AG04450 (cell line): ENCODE data around the gene RND1. TPM values are rescaled to one million over a fixed set of nuclear protein-coding genes. Genes with fewer than 3 reads are reported as not detected.
"Not testable (repeated sequence)": the region's sequence is repeated elsewhere in the genome, so short reads cannot be mapped to it uniquely, and the experiment has no call there.

Source experiments
- CTCF ChIA-PET: fragments of 300-600, 350-600 bp; formaldehyde crosslinking; extraction: SDS; loops from one replicate; lab custom pipeline; 2022; ENCODE audit warnings: antibody characterized with exemption, inconsistent platforms; lab: Charles Lee
- POLR2A ChIA-PET: fragments of 350-600 bp; formaldehyde crosslinking; extraction: SDS; loops from one replicate; lab custom pipeline; 2021; ENCODE audit warnings: antibody characterized with exemption, inconsistent platforms; lab: Yijun Ruan, JAX
- DNase-seq: peaks from one replicate; pipeline ENCODE4 v3.0.0-alpha.2; 2011; ENCODE audit warnings: low read depth, low spot score
- H3K27ac ChIP-seq: one replicate; pipeline ENCODE4 v1.5.1; 2012; ENCODE audit warnings: low read depth, low read length, control low read depth
- H3K27me3 ChIP-seq: one replicate; pipeline ENCODE4 v1.6.0; 2012; ENCODE audit warnings: low read length; ENCODE audit not compliant: control insufficient read depth, insufficient read depth
- H3K4me3 ChIP-seq: 2 replicates; pipeline ENCODE4 v1.5.1; 2011; ENCODE audit warnings: mild to moderate bottlenecking, low read depth, low read length, control low read depth
- H3K9me3 ChIP-seq: 2 replicates; pipeline ENCODE4 v1.5.1; 2012; ENCODE audit warnings: low read length; ENCODE audit not compliant: control insufficient read depth, insufficient read depth
- polyA plus RNA-seq: library from polyadenylated mRNA; depleted of rRNA; stranded (reverse); fragments of >200 nt; gene quantifications from 2 replicates; pipeline ENCODE4 v1.2.3, GENCODE V29; 2011
- TF ChIP-seq, protein P1 (sequence below): IDR thresholded peaks from 2 replicates; pipeline ENCODE4 v1.5.1; 2011; ENCODE audit warnings: low read depth, low read length, control low read depth, inconsistent platforms

The RND1 gene
- polyA plus RNA-seq, 1 experiment = 0.42 TPM

DNA sequence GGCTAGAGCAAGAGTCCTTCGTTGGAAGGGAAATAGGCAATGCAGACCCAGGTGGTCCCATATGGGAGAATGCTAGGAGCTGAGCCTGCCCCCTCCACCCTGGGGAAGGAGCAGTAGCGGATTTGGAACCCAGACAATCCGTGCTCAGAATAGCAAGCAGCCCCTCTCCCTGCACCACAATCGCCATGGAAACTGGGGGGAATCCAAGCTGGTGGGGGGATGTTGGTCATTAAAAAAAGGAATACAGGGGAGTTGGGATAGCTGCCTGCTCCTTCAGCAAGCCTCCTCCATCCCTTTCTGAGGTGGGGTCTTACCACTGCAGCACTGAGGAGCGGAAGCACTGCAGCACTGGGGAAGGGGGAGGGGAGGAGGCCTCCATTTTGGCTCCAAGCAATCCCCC lies 2.9 kb downstream of the RND1 start:
- Histone ChIP-seq H3K27ac (no peak overlapping the region), H3K4me3 (no peak overlapping the region), H3K27me3 (peaks cover 36% of the 10 kb centered on the region), H3K9me3 (no peaks in the 10 kb centered on the region)
- ChIA-PET POLR2A (no interaction called here), CTCF (interaction anchor here (1.1 to 1.6 kb wide), 3 partner anchors 10 to 125 kb away, joined by 3 to 7 read pairs (median 6); no protein-coding TSS in a partner anchor)
- DNase-seq = no peak
- TF ChIP-seq, protein P1, sequence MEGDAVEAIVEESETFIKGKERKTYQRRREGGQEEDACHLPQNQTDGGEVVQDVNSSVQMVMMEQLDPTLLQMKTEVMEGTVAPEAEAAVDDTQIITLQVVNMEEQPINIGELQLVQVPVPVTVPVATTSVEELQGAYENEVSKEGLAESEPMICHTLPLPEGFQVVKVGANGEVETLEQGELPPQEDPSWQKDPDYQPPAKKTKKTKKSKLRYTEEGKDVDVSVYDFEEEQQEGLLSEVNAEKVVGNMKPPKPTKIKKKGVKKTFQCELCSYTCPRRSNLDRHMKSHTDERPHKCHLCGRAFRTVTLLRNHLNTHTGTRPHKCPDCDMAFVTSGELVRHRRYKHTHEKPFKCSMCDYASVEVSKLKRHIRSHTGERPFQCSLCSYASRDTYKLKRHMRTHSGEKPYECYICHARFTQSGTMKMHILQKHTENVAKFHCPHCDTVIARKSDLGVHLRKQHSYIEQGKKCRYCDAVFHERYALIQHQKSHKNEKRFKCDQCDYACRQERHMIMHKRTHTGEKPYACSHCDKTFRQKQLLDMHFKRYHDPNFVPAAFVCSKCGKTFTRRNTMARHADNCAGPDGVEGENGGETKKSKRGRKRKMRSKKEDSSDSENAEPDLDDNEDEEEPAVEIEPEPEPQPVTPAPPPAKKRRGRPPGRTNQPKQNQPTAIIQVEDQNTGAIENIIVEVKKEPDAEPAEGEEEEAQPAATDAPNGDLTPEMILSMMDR = no peak

DNA sequence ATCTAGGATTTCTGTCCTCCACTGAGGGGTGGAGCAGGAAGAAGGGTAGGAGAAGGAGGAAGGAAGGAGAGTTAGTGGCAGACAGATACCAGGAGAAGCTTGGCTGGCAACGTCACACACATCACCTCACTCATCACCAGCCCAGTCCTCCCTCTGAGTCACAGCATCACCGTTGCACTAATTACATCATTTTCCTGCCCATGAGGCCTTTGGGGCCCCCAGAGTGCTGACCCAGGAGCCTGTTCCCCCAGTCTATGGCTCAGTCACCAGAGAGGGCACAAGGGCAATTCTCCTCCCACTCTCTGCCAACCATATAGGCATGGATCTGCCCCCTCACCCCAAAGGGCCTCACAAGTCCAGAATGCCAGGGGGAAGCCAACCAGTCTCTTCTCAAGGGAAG lies 4.6 kb downstream of the RND1 start:
- TF ChIP-seq, protein P1 = no peak
- no peak overlapping the region for H3K4me3 ChIP-seq
- ChIA-PET CTCF (interaction anchor here (0.8 to 12.9 kb wide), 2 partner anchors 28 to 75 kb away, joined by 3 to 411 read pairs; no protein-coding TSS in a partner anchor), POLR2A (no interaction called here)
- H3K27me3 ChIP-seq = peaks cover 40% of the 10 kb centered on the region
- H3K9me3 ChIP-seq = no peaks in the 10 kb centered on the region
- DNase-seq = no peak
- no peak overlapping the region for H3K27ac ChIP-seq

DNA sequence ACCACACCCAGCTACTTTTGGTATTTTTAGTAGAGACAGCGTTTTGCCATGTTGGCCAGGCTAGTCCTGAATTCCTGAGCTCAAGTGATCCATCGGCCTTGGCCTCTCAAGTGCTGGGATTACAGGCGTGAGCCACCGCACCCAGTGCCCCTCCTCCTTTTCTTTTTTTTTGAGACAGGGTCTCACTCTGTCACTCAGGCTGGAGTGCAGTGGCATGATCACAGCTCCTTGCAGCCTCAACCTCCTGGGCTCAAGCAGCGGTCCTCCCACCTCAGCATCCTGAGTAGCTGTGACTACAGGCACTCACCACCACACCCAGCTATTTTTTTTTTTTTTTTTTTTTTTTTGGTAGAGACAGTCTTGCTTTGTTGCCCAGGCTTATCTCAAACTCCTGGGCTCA lies 5.4 kb downstream of the RND1 start:
- CTCF ChIA-PET = interaction anchor here (0.5 to 12.9 kb wide), 5 partner anchors 28 to 136 kb away, joined by 3 to 411 read pairs (median 4); no protein-coding TSS in a partner anchor
- POLR2A ChIA-PET = not testable (repeated sequence)

DNA sequence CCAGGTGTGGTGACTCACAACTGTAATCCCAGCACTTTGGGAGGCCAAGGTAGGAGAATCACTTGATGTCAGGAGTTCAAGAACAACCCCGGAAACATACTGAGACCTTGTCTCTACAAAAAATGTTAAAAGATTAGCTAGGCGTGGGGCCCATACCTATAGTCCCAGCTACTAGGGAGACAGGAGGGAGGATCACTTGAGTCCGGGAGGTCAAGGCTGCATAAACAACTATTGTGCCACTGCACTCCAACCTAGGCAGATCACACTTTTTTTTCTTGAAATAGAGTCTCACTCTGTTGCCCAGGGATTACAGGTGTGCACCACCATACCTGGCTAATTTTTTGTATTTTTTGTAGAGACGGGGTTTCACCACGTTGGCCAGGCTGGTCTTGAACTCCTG lies 6.1 kb downstream of the RND1 start:
- peaks cover 34% of the 10 kb centered on the region for H3K27me3 ChIP-seq
- H3K27ac ChIP-seq = no peak overlapping the region
- TF ChIP-seq, protein P1 = no peak
- no peak for DNase-seq
- H3K9me3 ChIP-seq = no peaks in the 10 kb centered on the region
- ChIA-PET POLR2A (no interaction called here), CTCF (interaction anchor here (0.5 to 12.9 kb wide), 4 partner anchors 29 to 128 kb away, joined by 3 to 411 read pairs (median 4); no protein-coding TSS in a partner anchor)
- no peak overlapping the region for H3K4me3 ChIP-seq

More for the DNA sequence above, 5.4 kb downstream of the RND1 start:
- not testable (repeated sequence) for H3K27ac ChIP-seq, H3K4me3 ChIP-seq, DNase-seq, H3K9me3 ChIP-seq
- H3K27me3 ChIP-seq = peaks cover 40% of the 10 kb centered on the region

DNA sequence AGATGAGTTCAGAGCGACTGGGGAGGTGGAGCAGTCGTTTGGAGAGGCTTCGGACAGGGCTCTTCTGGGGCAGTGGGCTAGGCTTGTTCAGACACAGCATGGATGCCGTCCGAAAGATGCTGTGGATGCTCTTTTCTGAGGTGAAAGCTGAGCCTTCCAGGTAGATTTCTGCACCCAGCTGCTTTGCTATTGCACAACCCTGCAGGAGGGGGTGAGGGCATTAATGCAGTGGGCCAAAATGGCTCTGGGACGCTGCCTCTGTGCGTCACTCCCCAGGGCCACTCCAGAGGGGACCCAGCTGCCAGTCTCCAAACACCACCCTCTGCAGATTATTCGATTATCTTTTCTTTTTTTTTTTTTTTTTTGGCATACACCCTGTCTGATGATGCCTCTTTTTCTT lies 7.6 kb downstream of the RND1 start:
- H3K27me3 ChIP-seq = peaks cover 18% of the 10 kb centered on the region
- ChIA-PET CTCF (interaction anchor here (0.6 to 12.9 kb wide), 4 partner anchors 31 to 140 kb away, joined by 3 to 411 read pairs (median 4); no protein-coding TSS in a partner anchor), POLR2A (no interaction called here)
- TF ChIP-seq, protein P1 = no peak
- DNase-seq = no peak
- H3K27ac ChIP-seq = no peak overlapping the region
- H3K4me3 ChIP-seq = no peak overlapping the region
- H3K9me3 ChIP-seq = no peaks in the 10 kb centered on the region
